WTC11 (cell line): ENCODE data around the gene ACAT2. TPM values are rescaled to one million over a fixed set of nuclear protein-coding genes. Genes with fewer than 3 reads are reported as not detected.

ENCODE experiments used
- ATAC-seq: fragments of 200-7000 bp; cut with Tn5 transposase; 2 replicates; pipeline ENCODE4 v1.10.0; 2021; ENCODE audit warnings: mild to moderate bottlenecking, moderate library complexity
- CTCF ChIA-PET: fragments of 300-600 bp; sonication (Branson Sonifier 250); formaldehyde crosslinking; loops from one replicate; lab custom pipeline; 2021; ENCODE audit warnings: antibody characterized with exemption; lab: Charles Lee
- POLR2A ChIA-PET: fragments of 350-600 bp; sonication (Branson Sonifier 250); formaldehyde crosslinking; loops from one replicate; lab custom pipeline; 2021; ENCODE audit warnings: antibody characterized with exemption; lab: Charles Lee
- DNase-seq: peaks from one replicate; pipeline ENCODE4 v3.0.0; 2021; ENCODE audit warnings: low spot score
- H3K27ac Mint-ChIP-seq: 2 replicates; pipeline ENCODE4 v1.8.0; 2021; ENCODE audit warnings: mixed read lengths
- H3K27me3 Mint-ChIP-seq: 2 replicates; pipeline ENCODE4 v1.8.0; 2021; ENCODE audit warnings: low read depth, mild to moderate bottlenecking, moderate library complexity, mixed read lengths
- H3K36me3 Mint-ChIP-seq: 2 replicates; pipeline ENCODE4 v1.8.0; 2021; ENCODE audit warnings: mixed read lengths
- H3K4me1 Mint-ChIP-seq: 2 replicates; pipeline ENCODE4 v1.8.0; 2022; ENCODE audit warnings: mixed read lengths
- H3K4me3 Mint-ChIP-seq: 2 replicates; pipeline ENCODE4 v1.8.0; 2021; ENCODE audit warnings: mild to moderate bottlenecking, moderate library complexity, mixed read lengths
- H3K9me3 Mint-ChIP-seq: 2 replicates; pipeline ENCODE4 v1.8.0; 2021; ENCODE audit warnings: mixed read lengths
- FOXP1 ChIP-seq: sonication (generic); formaldehyde crosslinking; IDR thresholded peaks from 2 replicates; pipeline ENCODE4 v1.8.0; 2022; ENCODE audit warnings: missing genetic modification reagents, mild to moderate bottlenecking, moderate library complexity, borderline replicate concordance
- JAZF1 ChIP-seq: fragments of 250-450 bp; sonication (Bioruptor Pico); IDR thresholded peaks from 2 replicates; pipeline ENCODE4 v1.9.0; 2021; ENCODE audit warnings: moderate library complexity, mild to moderate bottlenecking, inconsistent platforms
- MXD4 ChIP-seq: fragments of 250-450 bp; sonication (Bioruptor Pico); IDR thresholded peaks from 2 replicates; pipeline ENCODE4 v1.8.0; 2021; ENCODE audit warnings: mild to moderate bottlenecking, moderate library complexity, borderline replicate concordance
- MYBL2 ChIP-seq: sonication (generic); formaldehyde crosslinking; IDR thresholded peaks from 2 replicates; pipeline ENCODE4 v1.8.1; 2023; ENCODE audit warnings: mild to moderate bottlenecking, moderate library complexity, missing genetic modification reagents
- NR1H2 ChIP-seq: sonication (generic); formaldehyde crosslinking; IDR thresholded peaks from 2 replicates; pipeline ENCODE4 v1.9.0; 2021; ENCODE audit warnings: mild to moderate bottlenecking, moderate library complexity, missing genetic modification reagents
- SMAD3 ChIP-seq: sonication (generic); formaldehyde crosslinking; IDR thresholded peaks from 2 replicates; pipeline ENCODE4 v1.8.0; 2022; ENCODE audit warnings: missing genetic modification reagents, mild to moderate bottlenecking, borderline replicate concordance
- TEAD4 ChIP-seq: sonication (generic); formaldehyde crosslinking; IDR thresholded peaks from 2 replicates; pipeline ENCODE4 v1.8.0; 2022; ENCODE audit warnings: mild to moderate bottlenecking, missing genetic modification reagents
- ZNF138 ChIP-seq: sonication (generic); formaldehyde crosslinking; conservative IDR thresholded peaks from 2 replicates; pipeline ENCODE4 v1.8.1; 2022; ENCODE audit warnings: mild to moderate bottlenecking, moderate library complexity, missing genetic modification reagents
- ZNF219 ChIP-seq: sonication (generic); formaldehyde crosslinking; IDR thresholded peaks from 2 replicates; pipeline ENCODE4 v1.8.0; 2023; ENCODE audit warnings: missing genetic modification reagents, mild to moderate bottlenecking, borderline replicate concordance
- ZNF232 ChIP-seq: sonication (generic); formaldehyde crosslinking; IDR thresholded peaks from 2 replicates; pipeline ENCODE4 v1.8.0; 2022; ENCODE audit warnings: mild to moderate bottlenecking, missing genetic modification reagents
- total RNA-seq: library from RNA; stranded (reverse); gene quantifications from 3 replicates; pipeline ENCODE4 v1.2.3, GENCODE V29; 2021
- TF ChIP-seq, protein P1 (sequence below): sonication (generic); formaldehyde crosslinking; IDR thresholded peaks from 2 replicates; pipeline ENCODE4 v1.8.0; 2022; ENCODE audit warnings: mild to moderate bottlenecking, missing genetic modification reagents
- TF ChIP-seq, protein P2 (sequence below): fragments of 250-450 bp; sonication (Bioruptor Pico); IDR thresholded peaks from 2 replicates; pipeline ENCODE4 v1.9.0; 2021; ENCODE audit warnings: moderate library complexity, mild to moderate bottlenecking, inconsistent platforms, borderline replicate concordance
- TF ChIP-seq, protein P3 (sequence below): sonication (generic); formaldehyde crosslinking; IDR thresholded peaks from 2 replicates; pipeline ENCODE4 v1.8.1; 2022; ENCODE audit warnings: low read depth, mild to moderate bottlenecking, moderate library complexity, missing genetic modification reagents, borderline replicate concordance
- TF ChIP-seq, protein P4 (sequence below): fragments of 250-450 bp; sonication (Bioruptor Pico); IDR thresholded peaks from 2 replicates; pipeline ENCODE4 v1.9.0; 2021; ENCODE audit warnings: mild to moderate bottlenecking, borderline replicate concordance
- TF ChIP-seq, protein P5 (sequence below): fragments of 200-600 bp; IDR thresholded peaks from 2 replicates; pipeline ENCODE4 v1.8.0; 2022; ENCODE audit warnings: antibody characterized with exemption
- TF ChIP-seq, protein P6 (sequence below): sonication (generic); formaldehyde crosslinking; IDR thresholded peaks from 2 replicates; pipeline ENCODE4 v1.8.1; 2023; ENCODE audit warnings: mild to moderate bottlenecking, missing genetic modification reagents, borderline replicate concordance
- TF ChIP-seq, protein P7 (sequence below): sonication (generic); formaldehyde crosslinking; conservative IDR thresholded peaks from 2 replicates; pipeline ENCODE4 v1.8.1; 2023; ENCODE audit warnings: mild to moderate bottlenecking, low read depth, missing genetic modification reagents, moderate library complexity

ACAT2 gene
- total RNA-seq, 1 experiment from 2014 or later = 138 TPM

DNA sequence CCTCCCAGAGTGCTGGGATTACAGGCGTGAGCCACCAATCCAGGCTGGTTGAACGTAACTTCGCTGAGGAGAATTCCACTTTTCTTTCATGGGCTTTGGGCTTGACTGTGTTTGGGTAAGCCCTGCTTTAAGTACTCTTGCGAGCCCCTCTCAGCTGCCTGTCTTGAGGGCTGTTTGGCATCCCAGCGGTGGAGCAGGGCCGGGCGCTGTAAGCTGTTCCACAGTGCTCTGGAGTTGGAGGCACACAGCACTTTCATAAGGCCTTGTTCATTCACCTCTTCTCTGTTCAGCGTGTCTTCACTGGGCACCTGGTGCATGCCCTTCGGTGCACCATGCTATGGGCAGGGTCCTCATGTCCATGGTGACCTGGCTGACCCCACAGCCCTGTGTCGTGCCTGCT is 59.9 kb downstream of the ACAT2 start (continued):
- TF ChIP-seq, protein P1, sequence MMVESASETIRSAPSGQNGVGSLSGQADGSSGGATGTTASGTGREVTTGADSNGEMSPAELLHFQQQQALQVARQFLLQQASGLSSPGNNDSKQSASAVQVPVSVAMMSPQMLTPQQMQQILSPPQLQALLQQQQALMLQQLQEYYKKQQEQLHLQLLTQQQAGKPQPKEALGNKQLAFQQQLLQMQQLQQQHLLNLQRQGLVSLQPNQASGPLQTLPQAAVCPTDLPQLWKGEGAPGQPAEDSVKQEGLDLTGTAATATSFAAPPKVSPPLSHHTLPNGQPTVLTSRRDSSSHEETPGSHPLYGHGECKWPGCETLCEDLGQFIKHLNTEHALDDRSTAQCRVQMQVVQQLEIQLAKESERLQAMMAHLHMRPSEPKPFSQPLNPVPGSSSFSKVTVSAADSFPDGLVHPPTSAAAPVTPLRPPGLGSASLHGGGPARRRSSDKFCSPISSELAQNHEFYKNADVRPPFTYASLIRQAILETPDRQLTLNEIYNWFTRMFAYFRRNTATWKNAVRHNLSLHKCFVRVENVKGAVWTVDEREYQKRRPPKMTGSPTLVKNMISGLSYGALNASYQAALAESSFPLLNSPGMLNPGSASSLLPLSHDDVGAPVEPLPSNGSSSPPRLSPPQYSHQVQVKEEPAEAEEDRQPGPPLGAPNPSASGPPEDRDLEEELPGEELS (CRISPR knock-in tag) = no peak
- TF ChIP-seq TEAD4 (no peak), MXD4 (CRISPR knock-in tag) (no peak), ZNF219 (CRISPR knock-in tag) (no peak), FOXP1 (CRISPR knock-in tag) (no peak), ZNF232 (CRISPR knock-in tag) (no peak)
- TF ChIP-seq, protein P2, sequence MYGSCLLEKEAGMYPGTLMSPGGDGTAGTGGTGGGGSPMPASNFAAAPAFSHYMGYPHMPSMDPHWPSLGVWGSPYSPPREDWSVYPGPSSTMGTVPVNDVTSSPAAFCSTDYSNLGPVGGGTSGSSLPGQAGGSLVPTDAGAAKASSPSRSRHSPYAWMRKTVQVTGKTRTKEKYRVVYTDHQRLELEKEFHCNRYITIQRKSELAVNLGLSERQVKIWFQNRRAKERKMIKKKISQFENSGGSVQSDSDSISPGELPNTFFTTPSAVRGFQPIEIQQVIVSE = no peak
- TF ChIP-seq, protein P3, sequence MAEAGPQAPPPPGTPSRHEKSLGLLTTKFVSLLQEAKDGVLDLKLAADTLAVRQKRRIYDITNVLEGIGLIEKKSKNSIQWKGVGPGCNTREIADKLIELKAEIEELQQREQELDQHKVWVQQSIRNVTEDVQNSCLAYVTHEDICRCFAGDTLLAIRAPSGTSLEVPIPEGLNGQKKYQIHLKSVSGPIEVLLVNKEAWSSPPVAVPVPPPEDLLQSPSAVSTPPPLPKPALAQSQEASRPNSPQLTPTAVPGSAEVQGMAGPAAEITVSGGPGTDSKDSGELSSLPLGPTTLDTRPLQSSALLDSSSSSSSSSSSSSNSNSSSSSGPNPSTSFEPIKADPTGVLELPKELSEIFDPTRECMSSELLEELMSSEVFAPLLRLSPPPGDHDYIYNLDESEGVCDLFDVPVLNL = no peak

DNA sequence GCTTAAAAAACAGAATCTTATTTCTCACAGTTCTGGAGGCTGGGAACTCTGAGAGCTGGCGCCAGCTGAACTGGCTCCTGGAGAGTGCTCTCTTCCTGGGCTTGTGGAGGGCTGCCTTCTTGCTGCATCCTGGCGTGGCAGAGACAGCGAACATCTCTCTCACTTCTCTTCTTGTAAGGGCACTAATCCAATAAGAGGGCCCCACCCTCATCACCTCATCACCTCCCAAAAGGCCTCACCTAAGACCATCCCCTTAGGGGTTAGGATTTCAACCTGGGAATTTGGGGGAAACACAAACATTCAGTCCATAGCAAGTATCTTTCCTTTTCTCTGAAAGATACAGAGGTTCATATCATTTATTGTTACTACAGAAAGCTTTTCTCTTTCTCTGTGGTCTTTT is 62.1 kb downstream of the ACAT2 start:
- peaks cover 42% of the 10 kb centered on the region for H3K4me1 Mint-ChIP-seq
- no peak for ATAC-seq
- no peaks in the 10 kb centered on the region for H3K36me3 Mint-ChIP-seq
- ChIA-PET CTCF (no interaction called here), POLR2A (no interaction called here)
- no peak overlapping the region for H3K4me3 Mint-ChIP-seq
- H3K27me3 Mint-ChIP-seq = no peaks in the 10 kb centered on the region; the same call in 1 of the 2 replicates
- H3K9me3 Mint-ChIP-seq = no peaks in the 10 kb centered on the region
- DNase-seq = no peak
- H3K27ac Mint-ChIP-seq = no peak overlapping the region
- TF ChIP-seq ZNF138 (CRISPR knock-in tag) = no peak
- TF ChIP-seq, protein P4, sequence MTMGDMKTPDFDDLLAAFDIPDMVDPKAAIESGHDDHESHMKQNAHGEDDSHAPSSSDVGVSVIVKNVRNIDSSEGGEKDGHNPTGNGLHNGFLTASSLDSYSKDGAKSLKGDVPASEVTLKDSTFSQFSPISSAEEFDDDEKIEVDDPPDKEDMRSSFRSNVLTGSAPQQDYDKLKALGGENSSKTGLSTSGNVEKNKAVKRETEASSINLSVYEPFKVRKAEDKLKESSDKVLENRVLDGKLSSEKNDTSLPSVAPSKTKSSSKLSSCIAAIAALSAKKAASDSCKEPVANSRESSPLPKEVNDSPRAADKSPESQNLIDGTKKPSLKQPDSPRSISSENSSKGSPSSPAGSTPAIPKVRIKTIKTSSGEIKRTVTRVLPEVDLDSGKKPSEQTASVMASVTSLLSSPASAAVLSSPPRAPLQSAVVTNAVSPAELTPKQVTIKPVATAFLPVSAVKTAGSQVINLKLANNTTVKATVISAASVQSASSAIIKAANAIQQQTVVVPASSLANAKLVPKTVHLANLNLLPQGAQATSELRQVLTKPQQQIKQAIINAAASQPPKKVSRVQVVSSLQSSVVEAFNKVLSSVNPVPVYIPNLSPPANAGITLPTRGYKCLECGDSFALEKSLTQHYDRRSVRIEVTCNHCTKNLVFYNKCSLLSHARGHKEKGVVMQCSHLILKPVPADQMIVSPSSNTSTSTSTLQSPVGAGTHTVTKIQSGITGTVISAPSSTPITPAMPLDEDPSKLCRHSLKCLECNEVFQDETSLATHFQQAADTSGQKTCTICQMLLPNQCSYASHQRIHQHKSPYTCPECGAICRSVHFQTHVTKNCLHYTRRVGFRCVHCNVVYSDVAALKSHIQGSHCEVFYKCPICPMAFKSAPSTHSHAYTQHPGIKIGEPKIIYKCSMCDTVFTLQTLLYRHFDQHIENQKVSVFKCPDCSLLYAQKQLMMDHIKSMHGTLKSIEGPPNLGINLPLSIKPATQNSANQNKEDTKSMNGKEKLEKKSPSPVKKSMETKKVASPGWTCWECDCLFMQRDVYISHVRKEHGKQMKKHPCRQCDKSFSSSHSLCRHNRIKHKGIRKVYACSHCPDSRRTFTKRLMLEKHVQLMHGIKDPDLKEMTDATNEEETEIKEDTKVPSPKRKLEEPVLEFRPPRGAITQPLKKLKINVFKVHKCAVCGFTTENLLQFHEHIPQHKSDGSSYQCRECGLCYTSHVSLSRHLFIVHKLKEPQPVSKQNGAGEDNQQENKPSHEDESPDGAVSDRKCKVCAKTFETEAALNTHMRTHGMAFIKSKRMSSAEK (CRISPR knock-in tag) = no peak
- TF ChIP-seq FOXP1 (CRISPR knock-in tag) = no peak
- no peak for TF ChIP-seq SMAD3
- TF ChIP-seq, protein P1 (CRISPR knock-in tag) = no peak
- TF ChIP-seq, protein P5, sequence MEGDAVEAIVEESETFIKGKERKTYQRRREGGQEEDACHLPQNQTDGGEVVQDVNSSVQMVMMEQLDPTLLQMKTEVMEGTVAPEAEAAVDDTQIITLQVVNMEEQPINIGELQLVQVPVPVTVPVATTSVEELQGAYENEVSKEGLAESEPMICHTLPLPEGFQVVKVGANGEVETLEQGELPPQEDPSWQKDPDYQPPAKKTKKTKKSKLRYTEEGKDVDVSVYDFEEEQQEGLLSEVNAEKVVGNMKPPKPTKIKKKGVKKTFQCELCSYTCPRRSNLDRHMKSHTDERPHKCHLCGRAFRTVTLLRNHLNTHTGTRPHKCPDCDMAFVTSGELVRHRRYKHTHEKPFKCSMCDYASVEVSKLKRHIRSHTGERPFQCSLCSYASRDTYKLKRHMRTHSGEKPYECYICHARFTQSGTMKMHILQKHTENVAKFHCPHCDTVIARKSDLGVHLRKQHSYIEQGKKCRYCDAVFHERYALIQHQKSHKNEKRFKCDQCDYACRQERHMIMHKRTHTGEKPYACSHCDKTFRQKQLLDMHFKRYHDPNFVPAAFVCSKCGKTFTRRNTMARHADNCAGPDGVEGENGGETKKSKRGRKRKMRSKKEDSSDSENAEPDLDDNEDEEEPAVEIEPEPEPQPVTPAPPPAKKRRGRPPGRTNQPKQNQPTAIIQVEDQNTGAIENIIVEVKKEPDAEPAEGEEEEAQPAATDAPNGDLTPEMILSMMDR = no peak
- TF ChIP-seq, protein P6, sequence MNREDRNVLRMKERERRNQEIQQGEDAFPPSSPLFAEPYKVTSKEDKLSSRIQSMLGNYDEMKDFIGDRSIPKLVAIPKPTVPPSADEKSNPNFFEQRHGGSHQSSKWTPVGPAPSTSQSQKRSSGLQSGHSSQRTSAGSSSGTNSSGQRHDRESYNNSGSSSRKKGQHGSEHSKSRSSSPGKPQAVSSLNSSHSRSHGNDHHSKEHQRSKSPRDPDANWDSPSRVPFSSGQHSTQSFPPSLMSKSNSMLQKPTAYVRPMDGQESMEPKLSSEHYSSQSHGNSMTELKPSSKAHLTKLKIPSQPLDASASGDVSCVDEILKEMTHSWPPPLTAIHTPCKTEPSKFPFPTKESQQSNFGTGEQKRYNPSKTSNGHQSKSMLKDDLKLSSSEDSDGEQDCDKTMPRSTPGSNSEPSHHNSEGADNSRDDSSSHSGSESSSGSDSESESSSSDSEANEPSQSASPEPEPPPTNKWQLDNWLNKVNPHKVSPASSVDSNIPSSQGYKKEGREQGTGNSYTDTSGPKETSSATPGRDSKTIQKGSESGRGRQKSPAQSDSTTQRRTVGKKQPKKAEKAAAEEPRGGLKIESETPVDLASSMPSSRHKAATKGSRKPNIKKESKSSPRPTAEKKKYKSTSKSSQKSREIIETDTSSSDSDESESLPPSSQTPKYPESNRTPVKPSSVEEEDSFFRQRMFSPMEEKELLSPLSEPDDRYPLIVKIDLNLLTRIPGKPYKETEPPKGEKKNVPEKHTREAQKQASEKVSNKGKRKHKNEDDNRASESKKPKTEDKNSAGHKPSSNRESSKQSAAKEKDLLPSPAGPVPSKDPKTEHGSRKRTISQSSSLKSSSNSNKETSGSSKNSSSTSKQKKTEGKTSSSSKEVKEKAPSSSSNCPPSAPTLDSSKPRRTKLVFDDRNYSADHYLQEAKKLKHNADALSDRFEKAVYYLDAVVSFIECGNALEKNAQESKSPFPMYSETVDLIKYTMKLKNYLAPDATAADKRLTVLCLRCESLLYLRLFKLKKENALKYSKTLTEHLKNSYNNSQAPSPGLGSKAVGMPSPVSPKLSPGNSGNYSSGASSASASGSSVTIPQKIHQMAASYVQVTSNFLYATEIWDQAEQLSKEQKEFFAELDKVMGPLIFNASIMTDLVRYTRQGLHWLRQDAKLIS (CRISPR knock-in tag) = no peak
- no peak for TF ChIP-seq MYBL2 (CRISPR knock-in tag)
- TF ChIP-seq, protein P7, sequence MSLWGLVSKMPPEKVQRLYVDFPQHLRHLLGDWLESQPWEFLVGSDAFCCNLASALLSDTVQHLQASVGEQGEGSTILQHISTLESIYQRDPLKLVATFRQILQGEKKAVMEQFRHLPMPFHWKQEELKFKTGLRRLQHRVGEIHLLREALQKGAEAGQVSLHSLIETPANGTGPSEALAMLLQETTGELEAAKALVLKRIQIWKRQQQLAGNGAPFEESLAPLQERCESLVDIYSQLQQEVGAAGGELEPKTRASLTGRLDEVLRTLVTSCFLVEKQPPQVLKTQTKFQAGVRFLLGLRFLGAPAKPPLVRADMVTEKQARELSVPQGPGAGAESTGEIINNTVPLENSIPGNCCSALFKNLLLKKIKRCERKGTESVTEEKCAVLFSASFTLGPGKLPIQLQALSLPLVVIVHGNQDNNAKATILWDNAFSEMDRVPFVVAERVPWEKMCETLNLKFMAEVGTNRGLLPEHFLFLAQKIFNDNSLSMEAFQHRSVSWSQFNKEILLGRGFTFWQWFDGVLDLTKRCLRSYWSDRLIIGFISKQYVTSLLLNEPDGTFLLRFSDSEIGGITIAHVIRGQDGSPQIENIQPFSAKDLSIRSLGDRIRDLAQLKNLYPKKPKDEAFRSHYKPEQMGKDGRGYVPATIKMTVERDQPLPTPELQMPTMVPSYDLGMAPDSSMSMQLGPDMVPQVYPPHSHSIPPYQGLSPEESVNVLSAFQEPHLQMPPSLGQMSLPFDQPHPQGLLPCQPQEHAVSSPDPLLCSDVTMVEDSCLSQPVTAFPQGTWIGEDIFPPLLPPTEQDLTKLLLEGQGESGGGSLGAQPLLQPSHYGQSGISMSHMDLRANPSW = no peak
- no peak for TF ChIP-seq JAZF1 (CRISPR knock-in tag)
- TF ChIP-seq NR1H2 (CRISPR knock-in tag) = no peak
